HL-60 (cell line): Measurements from ENCODE around the gene CNNM1.

ENCODE experiments used
- CTCF ChIP-seq: IDR thresholded peaks from one replicate; pipeline ENCODE4 v1.5.1; 2011; ENCODE audit warnings: low read length, control low read depth, inconsistent platforms; ENCODE audit not compliant: insufficient read depth
- GABPA ChIP-seq: IDR thresholded peaks from 2 replicates; pipeline ENCODE4 v1.6.1; 2012; ENCODE audit warnings: low read depth
- POLR2AphosphoS5 ChIP-seq: IDR thresholded peaks from 2 replicates; pipeline ENCODE4 v1.6.1; 2012; ENCODE audit warnings: low read depth
- REST ChIP-seq: IDR thresholded peaks from 2 replicates; pipeline ENCODE4 v1.6.1; 2012; ENCODE audit warnings: low read depth; ENCODE audit not compliant: insufficient replicate concordance
- SPI1 ChIP-seq: IDR thresholded peaks from 2 replicates; pipeline ENCODE4 v1.6.1; 2012; ENCODE audit warnings: low read depth, mild to moderate bottlenecking, borderline replicate concordance

- TF ChIP-seq CTCF = no peak
- no peak for TF ChIP-seq POLR2AphosphoS5
- TF ChIP-seq REST = no peak
- no peak for TF ChIP-seq GABPA
- TF ChIP-seq SPI1 = no peak
Observed at GRCh38 chr10:99329304-99329553, at the start of gene CNNM1.
